Activated CD4-positive, alpha-beta T cell treated with anti-CD3 and anti-CD28 coated beads for 36 hours (primary cell): ENCODE measurements around the gene TIAL1. TPM values are rescaled to one million over a fixed set of nuclear protein-coding genes. Genes with fewer than 3 reads are reported as not detected.
"Not testable (repeated sequence)": the region's sequence is repeated elsewhere in the genome, so short reads cannot be mapped to it uniquely, and the experiment has no call there.

Source experiments
- ATAC-seq: fragments of 200-7000 bp; cut with Tn5 transposase; one replicate; pipeline ENCODE4 v1.10.0; 2021; ENCODE audit warnings: mild to moderate bottlenecking, moderate library complexity
- CTCF ChIA-PET: fragments of 350-600 bp; sonication (Branson Sonifier 250); formaldehyde crosslinking; loops from one replicate; lab custom pipeline; 2021; ENCODE audit warnings: antibody characterized with exemption; lab: Charles Lee
- POLR2A ChIA-PET: fragments of 350-600 bp; sonication (Branson Sonifier 250); formaldehyde crosslinking; loops from one replicate; lab custom pipeline; 2021; ENCODE audit warnings: antibody characterized with exemption, inconsistent platforms; lab: Charles Lee
- DNase-seq: peaks from one replicate; pipeline ENCODE4 v3.0.0-alpha.2; 2020
- H3K27ac Mint-ChIP-seq: one replicate; pipeline ENCODE4 v1.8.0; 2021; ENCODE audit warnings: mixed read lengths
- H3K27me3 Mint-ChIP-seq: one replicate; pipeline ENCODE4 v1.8.0; 2021; ENCODE audit warnings: mixed read lengths
- H3K36me3 Mint-ChIP-seq: one replicate; pipeline ENCODE4 v1.8.0; 2021; ENCODE audit warnings: low read depth, mixed read lengths
- H3K4me1 Mint-ChIP-seq: one replicate; pipeline ENCODE4 v1.8.0; 2021; ENCODE audit warnings: mixed read lengths
- H3K4me3 Mint-ChIP-seq: one replicate; pipeline ENCODE4 v1.8.0; 2021; ENCODE audit warnings: mild to moderate bottlenecking, moderate library complexity, mixed read lengths
- H3K9me3 Mint-ChIP-seq: one replicate; pipeline ENCODE4 v1.8.0; 2021; ENCODE audit warnings: low read depth, mixed read lengths
- intact Hi-C, 2 experiments: fragments of 100-400 bp; cut with DNase I in 1 of 2; cut with micrococcal nuclease in 1 of 2; formaldehyde crosslinking; loops; one replicate each; pipeline versions ENCODE4 v1.14.2 to v1.15.1; 2022 to 2024; cut with DNase I, micrococcal nuclease
- total RNA-seq, 2 experiments: library from RNA; stranded (reverse); gene quantifications; one replicate each; pipeline ENCODE4 v1.2.3, GENCODE V29; 2021

Gene TIAL1
- total RNA-seq, 2 experiments from 2014 or later = 187 to 197 TPM

DNA sequence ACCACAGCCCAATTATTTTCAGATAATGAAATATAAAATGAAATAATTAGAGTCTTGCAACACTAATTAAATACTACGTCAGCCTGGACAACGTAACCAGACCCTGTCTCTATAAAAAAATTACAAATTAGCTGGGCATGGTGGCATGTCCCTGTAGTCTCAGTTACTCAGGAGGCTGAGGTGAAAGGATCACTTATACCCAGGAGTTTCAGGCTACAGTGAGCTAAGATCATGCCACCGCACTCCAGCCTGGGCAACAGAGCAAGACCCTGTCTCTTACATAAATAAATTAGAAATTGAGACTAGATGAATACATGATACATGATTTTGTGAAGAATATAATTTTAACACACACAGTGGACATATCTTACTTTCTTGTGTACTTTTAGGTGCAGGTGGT is 18.4 kb downstream of the TIAL1 start:
- H3K27me3 Mint-ChIP-seq = no peaks in the 10 kb centered on the region
- H3K27ac Mint-ChIP-seq = no peak overlapping the region
- CTCF ChIA-PET = interaction anchor here (1.5 kb wide), 1 partner anchor 24 kb away, joined by 3 read pairs; no protein-coding TSS in a partner anchor
- DNase-seq (no peak), ATAC-seq (no peak)
- H3K4me3 Mint-ChIP-seq = no peak overlapping the region
- H3K9me3 Mint-ChIP-seq = no peaks in the 10 kb centered on the region
- POLR2A ChIA-PET = no interaction called here
- peaks cover 36% of the 10 kb centered on the region for H3K4me1 Mint-ChIP-seq
- intact Hi-C loops = loop anchor here in 1 of 2 experiments (5.0 kb wide), 1 partner anchor 526 kb away; no protein-coding TSS in a partner anchor
- peaks cover 52% of the 10 kb centered on the region for H3K36me3 Mint-ChIP-seq

DNA sequence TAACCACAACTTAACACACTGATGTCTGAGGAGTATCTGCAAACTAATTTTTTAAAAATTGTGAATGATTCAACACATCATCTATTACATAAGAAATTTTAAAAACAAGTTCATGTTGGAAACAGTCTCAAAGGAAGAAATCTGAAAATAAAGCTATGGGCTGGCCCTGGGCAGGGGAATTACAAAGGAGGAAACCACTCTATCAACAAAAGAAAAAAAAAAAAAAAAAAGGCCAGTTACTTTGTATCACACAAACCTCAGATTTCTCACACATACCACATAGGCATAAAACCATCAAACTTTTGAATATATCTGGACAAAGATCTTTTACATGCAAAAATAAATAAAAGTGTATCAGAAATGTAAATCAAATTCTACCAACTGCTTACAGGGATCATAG is 20.8 kb downstream of the TIAL1 start:
- Mint-ChIP-seq H3K27me3 (no peaks in the 10 kb centered on the region), H3K9me3 (no peaks in the 10 kb centered on the region), H3K27ac (no peak overlapping the region), H3K4me1 (peaks cover 29% of the 10 kb centered on the region), H3K4me3 (no peak overlapping the region), H3K36me3 (peaks cover 45% of the 10 kb centered on the region)
- ChIA-PET POLR2A (no interaction called here), CTCF (no interaction called here)
- DNase-seq (no peak), ATAC-seq (no peak)
- intact Hi-C loops = loop anchor here in 1 of 2 experiments (2.0 to 5.0 kb wide), 2 partner anchors 33 to 524 kb away; partner anchors contain the start of gene RGS10

DNA sequence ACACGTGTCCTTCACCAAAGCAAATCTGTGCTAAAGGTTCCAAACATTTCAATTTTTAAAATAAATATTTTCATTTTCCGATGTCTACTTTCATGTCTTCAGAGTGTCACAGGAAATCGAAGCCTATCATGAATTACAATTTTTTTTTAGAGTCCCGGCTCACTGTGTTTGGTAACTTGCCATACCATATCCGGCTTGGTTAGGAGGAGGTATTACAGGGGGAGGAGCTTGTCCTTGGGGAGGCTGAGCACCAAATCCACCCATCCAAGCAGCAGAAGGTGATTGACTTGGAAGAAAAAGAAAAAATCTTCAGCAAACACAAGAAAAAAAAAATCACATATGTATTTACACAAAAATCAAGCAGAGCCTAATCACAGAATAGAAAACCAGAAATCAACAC is 21.3 kb downstream of the TIAL1 start:
- Mint-ChIP-seq H3K27me3 (no peaks in the 10 kb centered on the region), H3K27ac (peak overlapping the region; percentile 24), H3K4me1 (peaks cover 29% of the 10 kb centered on the region), H3K4me3 (no peak overlapping the region), H3K9me3 (no peaks in the 10 kb centered on the region), H3K36me3 (peaks cover 45% of the 10 kb centered on the region)
- ChIA-PET CTCF (no interaction called here), POLR2A (interaction anchor here (0.7 kb wide), 1 partner anchor 385 kb away, joined by 3 read pairs; no protein-coding TSS in a partner anchor)
- ATAC-seq = peak; percentile 91
- intact Hi-C loops = loop anchor here in 1 of 2 experiments (2.0 to 5.0 kb wide), 2 partner anchors 33 to 523 kb away; partner anchors contain the start of gene RGS10
- DNase-seq = peak; percentile 37

DNA sequence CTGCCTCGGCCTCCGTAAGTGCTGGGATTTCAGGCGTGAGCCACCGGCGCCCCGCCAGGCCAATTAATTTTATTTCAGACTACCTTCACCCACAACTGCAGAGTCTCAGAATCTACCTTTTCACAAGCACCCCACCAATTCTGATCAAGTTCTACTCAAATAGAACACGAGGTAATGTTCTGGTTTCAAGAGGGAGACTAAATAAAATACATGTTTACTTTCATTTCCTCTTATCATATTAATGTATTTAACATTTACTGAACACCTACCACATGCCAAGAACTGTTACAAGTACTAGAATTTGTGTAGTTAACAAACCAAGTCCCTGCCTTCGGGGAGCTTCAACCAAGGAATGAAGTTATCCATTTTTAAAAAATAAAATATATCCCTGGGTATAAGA is 28.8 kb downstream of the TIAL1 start:
- intact Hi-C loops = no loop called here
- Mint-ChIP-seq H3K9me3 (no peaks in the 10 kb centered on the region), H3K4me3 (no peak overlapping the region), H3K4me1 (no peaks in the 10 kb centered on the region), H3K27ac (no peak overlapping the region), H3K27me3 (no peaks in the 10 kb centered on the region), H3K36me3 (peaks cover 2% of the 10 kb centered on the region)
- DNase-seq (no peak), ATAC-seq (no peak)
- POLR2A ChIA-PET = no interaction called here
- CTCF ChIA-PET = interaction anchor here (1.0 to 1.4 kb wide), 4 partner anchors 20 to 57 kb away, joined by 3 to 4 read pairs (median 4); no protein-coding TSS in a partner anchor

DNA sequence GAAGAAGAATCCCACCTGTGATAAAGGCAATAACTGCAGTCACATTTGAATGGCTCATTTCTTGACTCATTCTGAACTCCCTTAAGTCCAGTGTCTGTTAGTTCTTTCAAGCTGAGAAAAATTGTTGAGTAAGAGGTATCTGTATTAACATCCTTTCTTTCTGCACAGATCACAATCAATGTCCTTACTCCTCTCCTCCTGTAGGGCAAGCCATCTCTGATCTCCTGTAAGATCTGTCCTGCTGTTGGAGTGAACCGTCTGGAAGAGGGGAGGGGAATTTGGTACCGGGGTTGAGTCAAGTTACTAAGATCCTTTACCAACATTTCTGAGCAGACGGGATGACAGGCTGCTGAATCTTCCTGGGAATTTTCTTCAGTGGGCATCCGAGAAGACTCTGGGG is 34.7 kb downstream of the TIAL1 start:
- no peak overlapping the region for H3K4me3 Mint-ChIP-seq
- H3K4me1 Mint-ChIP-seq = no peaks in the 10 kb centered on the region
- intact Hi-C loops = no loop called here
- ChIA-PET CTCF (no interaction called here), POLR2A (no interaction called here)
- ATAC-seq (no peak), DNase-seq (no peak)
- no peaks in the 10 kb centered on the region for H3K27me3 Mint-ChIP-seq
- H3K9me3 Mint-ChIP-seq = no peaks in the 10 kb centered on the region
- no peaks in the 10 kb centered on the region for H3K36me3 Mint-ChIP-seq
- H3K27ac Mint-ChIP-seq = no peak overlapping the region

DNA sequence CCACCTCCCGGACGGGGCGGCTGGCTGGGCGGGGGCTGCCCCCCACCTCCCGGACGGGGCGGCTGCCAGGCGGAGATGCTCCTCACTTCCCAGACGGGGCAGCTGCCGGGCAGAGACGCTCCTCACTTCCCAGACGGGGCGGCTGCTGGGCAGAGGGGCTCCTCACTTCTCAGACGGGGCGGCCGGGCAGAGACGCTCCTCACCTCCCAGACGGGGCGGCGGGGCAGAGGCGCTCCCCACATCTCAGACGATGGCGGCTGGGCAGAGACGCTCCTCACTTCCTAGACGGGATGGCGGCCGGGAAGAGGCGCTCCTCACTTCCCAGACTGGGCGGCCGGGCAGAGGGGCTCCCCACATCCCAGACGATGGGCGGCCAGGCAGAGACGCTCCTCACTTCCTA is 37.3 kb downstream of the TIAL1 start:
- CTCF ChIA-PET, H3K9me3 Mint-ChIP-seq: not testable (repeated sequence)

DNA sequence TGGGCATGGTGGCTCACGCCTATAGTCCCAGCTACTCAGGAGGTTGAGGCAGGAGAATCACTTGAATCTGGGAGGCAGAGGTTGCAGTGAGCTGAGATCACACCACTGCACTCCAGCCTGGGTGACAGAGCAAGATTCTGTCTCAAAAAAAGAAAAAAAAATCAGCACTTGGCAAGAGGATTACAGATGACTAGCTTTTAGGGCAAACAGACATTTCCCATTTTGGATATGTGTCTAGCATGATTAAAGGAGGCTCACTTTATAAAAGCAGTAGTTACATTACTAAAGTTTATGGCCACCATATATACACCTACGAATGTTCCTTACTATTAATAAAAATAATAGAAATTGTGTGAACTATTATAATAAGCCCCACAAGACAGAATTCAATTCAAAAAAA is 40.7 kb downstream of the TIAL1 start:
- H3K4me1 Mint-ChIP-seq, H3K27me3 Mint-ChIP-seq, ATAC-seq, DNase-seq, H3K27ac Mint-ChIP-seq, H3K36me3 Mint-ChIP-seq, H3K9me3 Mint-ChIP-seq, intact Hi-C loops, H3K4me3 Mint-ChIP-seq: not testable (repeated sequence)
- ChIA-PET CTCF (interaction anchor here (1.2 to 2.1 kb wide), 2 partner anchors 8 to 111 kb away, joined by 3 to 7 read pairs; no protein-coding TSS in a partner anchor), POLR2A (interaction anchor here (0.6 kb wide), 2 partner anchors 20 to 150 kb away, joined by 3 read pairs; no protein-coding TSS in a partner anchor)

More for the DNA sequence above, 37.3 kb downstream of the TIAL1 start:
- ATAC-seq, H3K4me1 Mint-ChIP-seq, intact Hi-C loops, H3K27me3 Mint-ChIP-seq, DNase-seq, H3K27ac Mint-ChIP-seq, H3K36me3 Mint-ChIP-seq, POLR2A ChIA-PET, H3K4me3 Mint-ChIP-seq: not testable (repeated sequence)

DNA sequence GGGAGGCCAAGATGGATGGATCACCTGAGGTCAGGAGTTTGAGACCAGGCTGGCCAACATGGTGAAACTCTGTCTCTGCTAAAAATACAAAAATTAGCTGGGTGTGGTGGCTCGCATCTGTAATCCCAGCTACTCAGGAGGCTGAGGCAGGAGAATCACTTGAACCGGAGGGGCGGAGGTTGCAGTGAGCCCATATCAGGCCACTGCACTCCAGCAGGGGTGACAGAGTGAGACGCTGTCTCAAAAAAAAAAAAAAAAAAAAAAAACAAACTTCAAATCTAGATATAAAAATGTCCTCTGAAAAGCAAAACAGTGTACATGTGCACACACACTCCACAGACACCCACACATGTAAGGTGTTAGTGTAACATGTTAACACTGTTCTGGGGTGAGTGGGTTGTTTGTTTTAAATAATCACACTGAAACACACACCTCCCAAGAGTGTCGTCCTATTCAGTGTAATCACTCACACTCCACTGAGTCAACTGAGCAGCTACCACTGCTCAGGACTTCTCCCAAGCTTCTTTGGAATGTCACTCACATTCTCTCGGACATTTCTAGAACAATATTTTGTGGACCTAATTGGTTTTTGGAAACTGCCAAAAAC is 41.5 kb downstream of the TIAL1 start:
- ChIA-PET CTCF (interaction anchor here (1.2 kb wide), 1 partner anchor 9 kb away, joined by 3 read pairs; no protein-coding TSS in a partner anchor), POLR2A (no interaction called here)
- ATAC-seq = no peak
- no peaks in the 10 kb centered on the region for H3K36me3 Mint-ChIP-seq
- no peak overlapping the region for H3K27ac Mint-ChIP-seq
- no peak overlapping the region for H3K4me3 Mint-ChIP-seq
- no peaks in the 10 kb centered on the region for H3K27me3 Mint-ChIP-seq
- no peak for DNase-seq
- intact Hi-C loops = no loop called here
- H3K4me1 Mint-ChIP-seq = no peaks in the 10 kb centered on the region
- H3K9me3 Mint-ChIP-seq = no peaks in the 10 kb centered on the region

DNA sequence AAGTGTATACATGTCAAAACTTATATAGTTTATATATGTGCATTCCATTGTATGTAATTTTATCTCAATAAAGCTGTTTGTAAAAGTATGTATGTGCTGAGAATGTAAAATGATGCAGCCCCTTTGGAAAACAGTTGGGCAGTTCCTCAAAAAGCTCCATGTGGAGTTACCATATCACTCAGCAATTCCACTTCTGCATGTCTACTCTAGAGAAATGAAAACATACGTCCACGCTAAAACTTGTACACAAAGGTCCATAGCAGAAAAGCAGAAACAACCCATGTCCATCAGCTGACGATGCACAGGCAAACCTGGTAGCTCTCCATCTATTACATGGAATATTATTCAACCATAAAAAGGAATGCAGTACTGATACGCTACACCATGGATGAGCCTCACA is 45.9 kb downstream of the TIAL1 start:
- Mint-ChIP-seq H3K4me1 (no peaks in the 10 kb centered on the region), H3K9me3 (no peaks in the 10 kb centered on the region), H3K36me3 (no peaks in the 10 kb centered on the region), H3K27me3 (peaks cover 2% of the 10 kb centered on the region), H3K27ac (no peak overlapping the region), H3K4me3 (no peak overlapping the region)
- intact Hi-C loops = no loop called here
- no peak for ATAC-seq
- POLR2A ChIA-PET = interaction anchor here (0.6 to 0.9 kb wide), 2 partner anchors 9 to 16 kb away, joined by 3 to 6 read pairs; partner anchors contain the start of gene RGS10
- CTCF ChIA-PET = interaction anchor here (1.3 kb wide), 1 partner anchor 23 kb away, joined by 3 read pairs; no protein-coding TSS in a partner anchor
- DNase-seq = no peak

DNA sequence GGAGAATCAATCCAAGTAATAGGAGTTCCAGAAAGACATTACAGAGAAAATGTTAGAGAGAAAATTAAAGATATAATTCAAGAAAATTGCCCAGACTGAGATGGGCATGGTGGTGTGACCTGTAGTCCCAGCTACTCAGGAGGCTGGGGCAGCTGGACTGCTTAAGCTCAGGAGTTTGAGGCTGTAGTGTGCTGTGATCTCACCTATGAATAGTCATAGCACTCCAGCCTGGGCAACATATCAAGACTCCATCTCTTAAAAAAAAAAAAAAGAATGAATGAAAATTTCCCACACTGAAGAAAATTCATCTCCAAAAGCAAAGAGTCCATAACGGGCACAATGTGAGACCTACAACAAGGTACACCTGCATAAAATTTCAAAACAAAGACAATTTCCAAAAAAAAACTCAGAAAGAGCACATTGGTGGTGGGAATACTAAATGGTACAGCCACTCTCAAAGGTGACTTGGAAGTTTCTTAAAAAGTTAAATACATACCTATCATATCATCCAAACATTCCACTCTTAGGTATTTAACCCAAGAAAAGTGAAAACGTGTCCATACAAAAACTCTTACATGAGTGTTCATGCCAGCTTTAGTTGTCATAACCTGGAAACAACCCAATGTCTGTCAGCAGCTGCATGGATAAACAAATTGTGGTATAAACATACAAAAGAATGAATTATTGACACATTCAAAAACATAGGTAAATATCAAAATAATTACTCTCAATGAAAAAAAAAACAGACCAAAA is 47.3 kb downstream of the TIAL1 start:
- intact Hi-C loops = no loop called here
- Mint-ChIP-seq H3K4me3 (no peak overlapping the region), H3K36me3 (no peaks in the 10 kb centered on the region), H3K27me3 (peaks cover 2% of the 10 kb centered on the region), H3K9me3 (no peaks in the 10 kb centered on the region), H3K27ac (no peak overlapping the region), H3K4me1 (no peaks in the 10 kb centered on the region)
- DNase-seq = no peak
- CTCF ChIA-PET = interaction anchor here (0.6 to 1.9 kb wide), 2 partner anchors 16 to 34 kb away, joined by 3 to 4 read pairs; no protein-coding TSS in a partner anchor
- POLR2A ChIA-PET = no interaction called here
- no peak for ATAC-seq

DNA sequence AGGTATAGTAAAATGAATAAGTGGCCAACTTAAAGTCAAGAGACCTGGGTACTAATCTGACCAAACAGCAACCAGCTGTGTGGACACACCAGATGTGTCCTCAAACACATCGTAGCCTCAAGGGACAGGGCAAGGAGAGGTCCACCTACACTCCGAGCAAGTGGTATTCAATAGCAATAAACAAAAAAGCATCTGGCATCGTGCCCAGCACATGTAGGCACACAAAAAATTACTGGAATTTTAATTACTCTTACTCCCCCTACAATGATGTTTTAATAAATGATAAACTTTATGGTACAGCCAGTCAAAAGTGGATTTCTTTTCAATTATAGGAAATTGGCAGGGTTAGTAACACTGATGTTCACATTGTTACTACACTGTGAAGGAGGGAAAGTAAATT is 50.8 kb downstream of the TIAL1 start:
- H3K4me1 Mint-ChIP-seq = peaks cover 6% of the 10 kb centered on the region
- ChIA-PET CTCF (interaction anchor here (1.0 kb wide), 1 partner anchor 68 kb away, joined by 3 read pairs; no protein-coding TSS in a partner anchor), POLR2A (no interaction called here)
- no peaks in the 10 kb centered on the region for H3K9me3 Mint-ChIP-seq
- H3K27me3 Mint-ChIP-seq = peaks cover 2% of the 10 kb centered on the region
- no peak overlapping the region for H3K4me3 Mint-ChIP-seq
- DNase-seq = no peak
- no peak for ATAC-seq
- H3K27ac Mint-ChIP-seq = no peak overlapping the region
- H3K36me3 Mint-ChIP-seq = peaks cover 8% of the 10 kb centered on the region
- intact Hi-C loops = no loop called here
